Renal cortical epithelial cell (primary cell): ENCODE data around the gene IFIT3. TPM values are rescaled to one million over a fixed set of nuclear protein-coding genes. Genes with fewer than 3 reads are reported as not detected.

Experiments used
- DNase-seq: peaks from one replicate; pipeline ENCODE4 v3.0.0-alpha.2; 2011; ENCODE audit warnings: low read depth
- total RNA-seq: library from RNA; depleted of rRNA; stranded (reverse); fragments of >200 nt; gene quantifications from 2 replicates; pipeline ENCODE4 v1.2.3, GENCODE V29; 2014

IFIT3 gene
- total RNA-seq, 1 donor from 2014 or later: 12.8 TPM

GRCh38 chr10:89357096-89357495 is 29.3 kb downstream of the IFIT3 start:
- DNase-seq: peak; percentile 61

GRCh38 chr10:89357975-89358374 is 30.2 kb downstream of the IFIT3 start:
- no peak for DNase-seq

- peak; percentile 81 for DNase-seq
Measured at GRCh38 chr10:89360157-89360556, 32.4 kb downstream of the IFIT3 start.

GRCh38 chr10:89362929-89363328 is 35.1 kb downstream of the IFIT3 start:
- DNase-seq: no peak

- no peak for DNase-seq
Measured at GRCh38 chr10:89363729-89364442, 36.1 kb downstream of the IFIT3 start.

GRCh38 chr10:89364531-89364930 is 36.7 kb downstream of the IFIT3 start:
- DNase-seq: no peak

- DNase-seq: peak; percentile 85
Measured at GRCh38 chr10:89367529-89367928, 39.7 kb downstream of the IFIT3 start.

- no peak for DNase-seq
Measured at GRCh38 chr10:89368129-89368528, 40.3 kb downstream of the IFIT3 start.

- peak; percentile 58 for DNase-seq
Measured at GRCh38 chr10:89369156-89370105, 41.6 kb downstream of the IFIT3 start.

GRCh38 chr10:89371079-89371478 is 43.3 kb downstream of the IFIT3 start:
- DNase-seq: no peak

- no peak for DNase-seq
Measured at GRCh38 chr10:89371987-89372386, 44.2 kb downstream of the IFIT3 start.

- DNase-seq: peak; percentile 100
Measured at GRCh38 chr10:89373916-89374711, 46.3 kb downstream of the IFIT3 start.

GRCh38 chr10:89374713-89375141 is 46.9 kb downstream of the IFIT3 start:
- DNase-seq: no peak

GRCh38 chr10:89377705-89378637 is 50.2 kb downstream of the IFIT3 start, which contains the start of gene IFIT1B:
IFIT1B (plus strand) TSS chr10:89378056; CDS start chr10:89378136, 80 bp downstream.
- no peak for DNase-seq

GRCh38 chr10:89379103-89379502 is 51.3 kb downstream of the IFIT3 start:
- DNase-seq: no peak

- DNase-seq: no peak
Measured at GRCh38 chr10:89382757-89383156, 55.0 kb downstream of the IFIT3 start.

- no peak for DNase-seq
Measured at GRCh38 chr10:89384474-89385340, 56.9 kb downstream of the IFIT3 start.

- DNase-seq: no peak
Measured at GRCh38 chr10:89388806-89389205, 61.0 kb downstream of the IFIT3 start.

GRCh38 chr10:89389254-89389653 is 61.5 kb downstream of the IFIT3 start:
- DNase-seq: peak; percentile 70
